Medulla oblongata (tissue), 1 donor: ENCODE measurements around the gene PIP5K1C.

Experiments
- DNase-seq: peaks from one replicate; pipeline ENCODE4 v3.0.0-alpha.2; 2015; ENCODE audit errors: extremely low spot score

Gene PIP5K1C

GRCh38 chr19:3611841-3612240 is 88.4 kb downstream of the PIP5K1C start:
- DNase-seq: no peak

DNA sequence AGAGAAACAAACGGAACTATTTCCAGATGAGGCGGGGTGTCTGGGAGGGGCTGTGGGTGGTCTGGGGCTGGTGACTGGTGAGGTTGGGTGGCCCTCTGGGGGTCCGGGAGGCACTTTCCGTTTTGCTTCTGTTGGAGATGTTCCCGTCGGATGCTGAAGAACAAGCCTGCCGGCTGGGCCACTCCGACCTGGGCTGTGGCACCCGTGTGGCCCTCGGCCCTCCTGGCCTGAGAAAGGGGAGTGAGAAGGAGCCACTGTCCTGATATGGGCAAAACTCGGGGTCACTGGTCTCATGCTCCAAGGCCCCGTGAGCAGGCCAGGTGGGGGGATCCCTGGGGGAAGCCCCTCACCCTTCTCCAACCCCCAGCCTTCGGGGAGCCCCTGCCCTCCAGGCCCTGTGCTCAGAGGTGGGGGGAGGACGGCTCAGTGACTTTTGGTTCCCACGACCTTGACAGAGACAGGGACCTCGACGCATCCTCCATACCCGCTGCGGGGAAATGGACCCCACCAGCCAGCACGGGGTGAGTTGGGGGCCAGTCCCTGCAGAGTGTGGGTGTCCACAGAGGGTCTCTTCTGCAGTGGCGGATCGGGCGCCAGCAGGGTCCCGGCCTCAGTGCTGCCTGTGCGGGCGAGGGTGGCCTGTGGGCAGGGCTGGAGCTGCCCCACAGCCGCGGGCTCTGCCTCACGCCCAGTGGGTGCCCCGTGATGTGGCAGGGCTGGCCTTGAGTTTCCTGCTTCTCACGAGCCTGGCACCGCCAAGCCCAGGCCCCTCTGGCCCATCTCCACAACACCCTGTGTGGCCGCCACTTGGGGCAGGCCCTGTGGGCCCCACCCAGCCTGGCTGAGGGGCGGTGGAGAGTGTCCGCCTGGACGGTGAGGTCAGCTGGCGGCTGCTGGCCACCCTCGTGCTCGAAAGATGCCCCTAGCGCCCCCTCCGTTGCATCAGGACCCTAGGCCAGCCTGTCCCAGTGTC is 89.2 kb downstream of the PIP5K1C start:
- DNase-seq: no peak

DNA sequence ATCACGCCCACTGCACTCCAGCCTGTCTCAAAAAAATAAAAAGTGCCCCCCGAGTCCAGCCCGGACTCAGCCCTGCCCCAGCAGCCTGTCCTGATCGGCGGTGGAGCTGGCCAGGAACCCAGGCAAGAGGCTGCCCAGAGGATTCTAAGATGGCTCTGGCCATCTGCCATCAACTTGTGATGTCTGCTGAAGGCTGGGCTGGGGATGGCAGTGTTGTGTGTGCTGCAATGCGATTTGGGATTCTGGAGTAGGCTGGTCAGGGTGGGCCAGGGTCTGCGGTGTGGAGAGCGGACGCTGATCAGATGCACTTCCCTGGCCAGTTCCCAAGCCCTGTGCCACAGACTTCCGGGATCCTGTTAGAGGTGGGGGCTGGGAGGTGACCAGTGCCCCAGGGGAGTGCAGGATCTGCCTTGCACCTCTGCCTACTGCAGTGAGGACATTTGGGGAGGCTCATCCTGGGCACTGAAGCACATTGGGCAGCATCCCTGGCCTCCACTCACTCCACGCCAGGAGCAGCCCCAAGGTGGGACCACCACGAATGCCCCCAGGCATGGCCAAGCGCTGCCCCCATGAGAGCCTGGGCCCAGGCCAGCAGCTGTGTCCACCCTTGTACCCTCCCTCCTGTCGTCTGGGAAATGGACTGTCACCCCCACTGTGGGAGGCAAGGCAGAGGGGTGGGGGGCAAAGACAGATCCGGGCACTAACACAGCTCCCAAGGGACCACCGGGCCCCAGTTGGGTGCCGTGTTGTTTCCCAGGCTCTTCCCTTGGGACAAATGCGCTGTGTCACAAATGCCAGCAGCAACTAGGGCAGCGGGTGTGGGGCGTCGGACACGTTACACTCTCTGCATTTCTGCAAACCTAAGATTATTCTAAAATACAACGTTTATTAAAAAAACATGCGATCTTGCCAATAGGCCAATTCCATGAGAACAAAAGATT is 90.2 kb downstream of the PIP5K1C start:
- no peak for DNase-seq

GRCh38 chr19:3608750-3609322 is 91.4 kb downstream of the PIP5K1C start:
- DNase-seq: no peak

GRCh38 chr19:3608079-3608641 is 92.1 kb downstream of the PIP5K1C start:
- DNase-seq: no peak

DNA sequence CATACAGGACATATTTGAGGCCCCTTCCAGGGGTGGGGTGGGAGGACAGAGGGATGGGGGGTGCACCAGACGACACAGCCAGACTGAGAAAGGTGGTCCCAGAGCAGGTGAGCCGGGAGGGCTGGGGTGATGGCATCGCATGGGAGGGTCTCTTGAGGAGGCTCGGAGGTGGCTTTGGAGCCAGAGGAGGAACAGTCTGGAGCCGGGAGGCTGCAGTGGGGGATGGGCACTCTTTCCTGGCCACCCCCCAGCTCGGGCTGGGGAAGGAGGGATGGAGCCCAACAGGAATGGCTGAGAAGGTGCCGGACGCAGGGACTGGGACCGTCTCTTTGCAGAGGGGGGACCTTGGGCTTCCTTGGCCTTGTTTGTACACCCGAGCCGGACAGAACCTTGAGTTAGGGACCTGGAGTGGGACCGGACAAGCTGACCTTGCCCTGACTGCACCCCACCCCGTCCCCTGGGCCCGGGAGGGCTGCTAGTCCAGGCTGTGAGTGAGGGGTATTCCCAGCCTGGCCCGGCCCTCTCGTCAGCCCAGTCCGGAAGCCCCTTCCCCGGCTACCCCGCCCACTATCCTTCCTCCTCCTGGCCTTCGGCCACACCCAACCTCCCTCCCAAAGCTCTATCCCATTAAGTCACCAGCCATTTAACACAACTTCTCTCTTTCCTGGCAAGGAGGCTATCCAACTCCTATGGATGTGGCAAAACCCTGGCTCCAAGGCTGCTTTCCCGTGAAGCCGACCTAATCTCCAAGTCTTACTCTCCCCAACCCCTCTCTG is 92.8 kb downstream of the PIP5K1C start:
- DNase-seq: no peak

GRCh38 chr19:3606690-3607289 is 93.5 kb downstream of the PIP5K1C start, which contains the start of gene TBXA2R:
TSS of gene TBXA2R (minus strand) at chr19:3606875. CDS start at chr19:3600634, 6,241 bp downstream.
- peak; percentile 24 for DNase-seq

DNA sequence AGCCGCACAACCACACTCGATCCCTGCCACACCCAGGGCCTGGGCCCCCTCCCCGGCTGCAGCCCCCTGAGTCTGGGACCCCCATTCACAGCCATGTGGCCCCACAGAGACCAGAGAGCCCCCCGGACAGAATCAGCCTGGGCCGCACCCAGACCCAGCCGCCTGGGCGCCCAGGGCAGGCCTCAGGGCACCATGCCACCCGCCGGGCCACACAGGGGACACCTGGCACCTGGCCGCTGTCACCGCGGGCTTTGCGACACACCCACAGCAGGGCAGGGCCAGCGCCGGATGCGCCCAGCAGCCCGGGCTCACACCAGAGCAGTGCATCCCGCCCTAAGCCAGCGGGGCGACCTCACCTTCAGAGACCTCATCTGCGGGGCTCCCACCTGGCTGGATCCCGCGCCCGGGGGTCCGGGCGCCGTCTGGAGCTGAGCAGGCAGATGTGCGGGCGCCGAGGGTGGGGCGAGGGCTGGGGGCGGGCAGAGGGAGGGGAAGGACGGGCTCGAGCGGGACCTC is 94.0 kb downstream of the PIP5K1C start:
- DNase-seq: no peak

DNA sequence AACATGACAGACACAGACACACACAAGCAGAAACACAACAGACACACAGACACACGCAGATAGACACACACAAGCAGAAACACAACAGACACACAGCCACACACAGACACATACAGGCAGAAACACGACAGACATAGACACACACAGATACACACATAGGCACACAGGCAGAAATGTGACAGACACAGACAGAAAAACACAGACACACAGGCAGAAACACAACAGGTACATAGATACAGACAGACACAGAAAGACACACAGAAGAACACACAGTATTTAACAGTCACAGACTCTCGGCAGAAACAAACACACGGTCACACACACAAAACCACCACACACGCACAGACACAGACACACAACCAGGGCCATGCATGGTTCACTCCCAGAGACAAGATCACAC is 94.5 kb downstream of the PIP5K1C start:
- DNase-seq: no peak

DNA sequence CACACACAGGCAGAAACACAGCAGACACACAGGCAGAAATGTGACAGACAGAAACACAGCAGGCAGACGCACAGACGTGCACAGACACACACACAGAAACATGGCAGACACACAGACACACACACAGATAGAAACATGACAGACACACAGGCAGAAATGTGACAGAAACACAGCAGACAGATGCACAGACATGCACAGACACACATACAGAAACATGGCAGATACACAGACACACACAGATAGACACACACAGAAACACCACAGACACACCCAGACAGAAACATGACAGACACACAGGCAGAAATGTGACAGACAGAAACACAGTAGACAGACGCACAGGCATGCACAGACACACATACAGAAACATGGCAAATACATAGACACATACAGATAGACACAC is 94.9 kb downstream of the PIP5K1C start:
- no peak for DNase-seq

GRCh38 chr19:3604987-3605343 is 95.3 kb downstream of the PIP5K1C start:
- no peak for DNase-seq

DNA sequence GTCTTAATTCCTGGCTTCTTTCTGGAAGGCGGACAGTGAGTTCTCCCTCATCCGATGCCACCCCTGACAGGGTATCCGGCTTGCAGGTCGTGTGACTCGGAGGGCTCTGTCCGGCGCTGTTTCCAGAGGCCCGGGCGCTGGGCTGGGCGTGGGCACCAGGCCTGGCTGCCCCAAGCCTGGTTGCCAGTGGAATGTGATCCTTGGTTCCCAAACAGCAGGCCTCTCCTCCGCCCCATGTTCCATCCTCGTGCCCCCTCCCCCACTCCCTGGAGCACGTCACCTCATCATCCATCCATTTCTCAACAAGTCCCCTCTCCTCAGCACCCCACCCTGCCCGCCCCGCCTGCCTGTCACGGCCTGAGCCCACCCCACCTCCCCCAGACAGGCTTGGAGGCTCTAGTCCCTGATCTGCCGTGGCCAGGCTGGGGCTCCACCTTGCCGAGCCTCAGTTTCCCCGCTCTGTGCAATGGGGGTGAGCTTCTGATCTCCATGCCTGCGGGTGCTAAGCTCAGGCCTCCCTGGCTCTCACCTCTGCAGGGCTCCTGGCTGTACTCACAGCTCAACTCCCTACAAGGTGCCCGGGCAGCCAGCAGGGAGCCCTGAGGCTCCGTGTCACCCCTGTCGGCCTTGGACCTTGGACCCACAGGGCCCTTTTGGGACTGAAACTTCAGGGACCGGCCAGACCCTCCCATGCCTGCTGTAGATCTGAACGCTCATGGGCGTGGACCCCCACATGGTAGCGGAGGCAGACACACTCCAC is 95.9 kb downstream of the PIP5K1C start:
- DNase-seq: no peak

DNA sequence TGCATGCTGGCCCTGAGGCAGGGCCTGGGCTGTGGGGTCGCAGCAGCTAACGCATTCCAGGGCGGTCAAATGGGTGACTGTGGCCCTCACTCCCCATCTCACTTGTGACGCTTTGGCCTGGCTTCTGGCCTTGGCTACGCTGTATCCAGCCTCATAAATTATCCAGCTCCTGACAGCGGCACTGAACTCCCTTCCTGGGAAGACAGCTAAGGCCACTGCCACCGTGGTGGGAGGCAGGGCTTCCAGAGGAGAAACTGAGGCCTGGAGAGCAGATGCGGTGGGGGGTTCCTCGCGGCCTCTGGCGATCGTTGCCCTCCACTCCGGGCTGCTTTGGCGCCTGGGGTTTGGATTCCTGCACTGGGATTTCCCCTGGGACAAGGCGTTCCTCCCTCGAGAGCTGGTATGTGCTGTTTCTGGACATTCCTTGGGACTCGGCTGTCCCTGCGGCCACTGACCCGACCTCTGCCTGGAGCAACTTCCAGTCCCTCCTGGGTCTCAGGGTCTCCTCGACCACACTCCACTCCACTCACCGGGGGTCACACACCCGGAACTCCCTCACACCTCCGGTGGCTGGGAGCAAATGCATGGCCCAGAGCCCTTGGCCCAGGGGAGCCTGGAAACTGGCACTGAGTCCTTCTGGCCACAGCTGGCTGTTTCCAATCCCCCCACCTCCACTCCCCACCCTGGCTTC is 97.0 kb downstream of the PIP5K1C start:
- DNase-seq: no peak

GRCh38 chr19:3601021-3601420 is 99.2 kb downstream of the PIP5K1C start:
- no peak for DNase-seq

DNA sequence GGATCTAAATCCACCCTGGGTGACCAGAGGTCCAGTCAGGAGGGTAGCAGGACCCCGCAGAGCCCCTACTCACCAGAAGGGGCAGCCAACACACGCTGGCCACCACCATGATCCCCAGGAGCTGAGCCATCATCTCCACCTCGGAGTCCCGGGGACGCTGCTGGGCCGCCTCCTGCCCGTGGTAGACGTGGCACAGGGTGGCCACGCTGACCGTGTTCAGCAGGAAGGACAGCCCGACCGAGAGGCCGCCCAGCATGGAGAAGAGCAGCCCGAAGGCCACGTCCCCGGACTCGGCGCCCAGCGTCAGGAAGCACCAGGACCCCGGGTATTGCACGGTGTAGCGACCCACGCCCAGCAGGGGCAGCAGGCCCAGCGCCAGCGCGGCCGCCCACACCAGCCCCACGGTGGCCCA is 100.5 kb downstream of the PIP5K1C start:
- DNase-seq: no peak

GRCh38 chr19:3595521-3596061 is 104.7 kb downstream of the PIP5K1C start:
- DNase-seq: no peak

GRCh38 chr19:3593156-3593555 is 107.1 kb downstream of the PIP5K1C start:
- no peak for DNase-seq

DNA sequence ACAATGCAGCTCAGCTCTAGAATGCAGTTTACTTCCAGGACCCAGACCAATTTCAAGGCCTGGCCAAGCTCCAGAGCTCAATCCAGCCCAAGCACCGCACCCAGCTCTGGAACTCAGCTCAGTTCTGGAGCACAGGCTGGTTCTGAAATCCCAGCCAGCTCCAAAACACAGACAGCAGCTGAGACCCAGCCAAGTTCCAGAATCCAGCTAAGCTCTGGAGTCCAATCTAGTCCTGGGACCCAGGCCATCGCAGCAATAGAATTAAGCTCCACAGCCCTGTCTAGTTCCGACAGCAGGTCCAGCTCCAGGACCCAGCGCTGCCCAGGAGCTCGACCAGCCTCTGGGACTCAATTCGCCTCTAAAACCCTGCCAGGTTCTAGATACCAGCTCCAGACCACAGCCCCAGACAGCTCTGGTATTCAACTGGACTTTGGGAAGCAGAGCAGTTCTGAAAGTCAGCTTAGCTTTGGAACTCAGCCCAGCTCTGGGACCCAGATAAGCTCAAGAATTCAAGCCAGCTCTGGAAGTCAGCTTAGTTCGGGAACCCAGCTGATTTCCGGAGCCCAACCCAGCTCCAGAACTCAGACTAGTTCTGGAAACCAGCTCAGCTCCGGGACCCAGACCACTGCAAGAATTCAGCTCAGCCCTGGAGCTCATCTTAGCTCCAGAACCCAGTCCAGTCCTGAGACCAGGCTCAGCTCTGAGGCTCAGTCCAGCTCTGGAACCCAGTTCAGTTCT is 108.2 kb downstream of the PIP5K1C start:
- no peak for DNase-seq
